ENCODE results near the gene MAPK1. TPM values are rescaled to one million over a fixed set of nuclear protein-coding genes. Genes with fewer than 3 reads are reported as not detected.
"Not testable (repeated sequence)": the region's sequence is repeated elsewhere in the genome, so short reads cannot be mapped to it uniquely, and the experiment has no call there.

Gene MAPK1
- total and polyA plus RNA-seq, 2 donors (not counting 1 experiment from before 2014, with no cell fraction given), result 53.8 to 133 TPM

DNA sequence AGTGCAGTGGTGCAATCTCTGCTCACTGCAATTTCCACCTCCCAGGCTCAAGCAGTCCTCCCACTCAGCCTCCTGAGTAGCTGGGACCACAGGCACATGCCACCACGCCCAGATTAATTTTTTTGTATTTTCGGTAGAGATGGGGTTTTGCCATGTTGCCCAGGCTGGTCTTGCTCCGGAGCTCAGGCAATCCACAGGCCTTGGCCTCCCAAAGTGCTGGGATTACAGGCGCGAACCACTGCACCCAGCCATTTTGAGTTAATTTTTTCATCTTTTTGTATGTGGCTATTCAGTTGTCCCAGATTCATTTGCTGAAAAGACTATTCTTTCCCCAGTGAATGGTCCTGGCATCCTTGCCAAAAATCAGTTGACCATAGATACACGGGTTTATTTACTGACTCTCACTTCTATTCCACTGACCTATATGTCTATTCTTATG, 63.6 kb downstream of the MAPK1 start:
- Histone ChIP-seq H3K27ac (ENCODE audit: insufficient read depth, low read length) (no peak overlapping the region), H2AFZ (ENCODE audit: low read length) (no peak overlapping the region), H3K4me2 (ENCODE audit: extremely low read depth, insufficient read depth, low read length) (no peak overlapping the region), H3K27me3 (ENCODE audit: control insufficient read depth, insufficient read depth, low read length) (no peaks in the 10 kb centered on the region), H3K9ac (ENCODE audit: insufficient read depth, low read length) (no peak overlapping the region), H3K79me2 (ENCODE audit: control insufficient read depth, insufficient read depth, low read length) (peaks cover 17% of the 10 kb centered on the region), H4K20me1 (ENCODE audit: control insufficient read depth, extremely low read depth, insufficient read depth, low read length) (no peaks in the 10 kb centered on the region), H3K9me3 (ENCODE audit: control insufficient read depth, insufficient read depth, low read depth, low read length) (no peaks in the 10 kb centered on the region), H3K4me1 (ENCODE audit: control insufficient read depth, extremely low read depth, insufficient read depth, low read length) (peaks cover 2% of the 10 kb centered on the region), H3K36me3 (ENCODE audit: control insufficient read depth, insufficient read depth, low read length) (peaks cover 1% of the 10 kb centered on the region), H3K4me3 (replicated peaks in 1 of 4; ENCODE audit: control extremely low read depth in 1 of 4, insufficient read depth in 1 of 4, low read depth in 3 of 4, low read length in 4 of 4) (no peak overlapping the region)
- no peak for DNase-seq (ENCODE audit: low read depth in 2 of 2)
- TF ChIP-seq, protein P1, sequence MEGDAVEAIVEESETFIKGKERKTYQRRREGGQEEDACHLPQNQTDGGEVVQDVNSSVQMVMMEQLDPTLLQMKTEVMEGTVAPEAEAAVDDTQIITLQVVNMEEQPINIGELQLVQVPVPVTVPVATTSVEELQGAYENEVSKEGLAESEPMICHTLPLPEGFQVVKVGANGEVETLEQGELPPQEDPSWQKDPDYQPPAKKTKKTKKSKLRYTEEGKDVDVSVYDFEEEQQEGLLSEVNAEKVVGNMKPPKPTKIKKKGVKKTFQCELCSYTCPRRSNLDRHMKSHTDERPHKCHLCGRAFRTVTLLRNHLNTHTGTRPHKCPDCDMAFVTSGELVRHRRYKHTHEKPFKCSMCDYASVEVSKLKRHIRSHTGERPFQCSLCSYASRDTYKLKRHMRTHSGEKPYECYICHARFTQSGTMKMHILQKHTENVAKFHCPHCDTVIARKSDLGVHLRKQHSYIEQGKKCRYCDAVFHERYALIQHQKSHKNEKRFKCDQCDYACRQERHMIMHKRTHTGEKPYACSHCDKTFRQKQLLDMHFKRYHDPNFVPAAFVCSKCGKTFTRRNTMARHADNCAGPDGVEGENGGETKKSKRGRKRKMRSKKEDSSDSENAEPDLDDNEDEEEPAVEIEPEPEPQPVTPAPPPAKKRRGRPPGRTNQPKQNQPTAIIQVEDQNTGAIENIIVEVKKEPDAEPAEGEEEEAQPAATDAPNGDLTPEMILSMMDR (conservative IDR thresholded peaks at IDR 0.05 in 1 of 2, IDR thresholded peaks at IDR 0.05 in 1 of 2; ENCODE audit: low read depth in 1 of 2, low read length in 2 of 2), result no peak
- no peak for TF ChIP-seq EZH2 (IDR thresholded peaks at IDR 0.05; ENCODE audit: low read length, missing control alignments)

DNA sequence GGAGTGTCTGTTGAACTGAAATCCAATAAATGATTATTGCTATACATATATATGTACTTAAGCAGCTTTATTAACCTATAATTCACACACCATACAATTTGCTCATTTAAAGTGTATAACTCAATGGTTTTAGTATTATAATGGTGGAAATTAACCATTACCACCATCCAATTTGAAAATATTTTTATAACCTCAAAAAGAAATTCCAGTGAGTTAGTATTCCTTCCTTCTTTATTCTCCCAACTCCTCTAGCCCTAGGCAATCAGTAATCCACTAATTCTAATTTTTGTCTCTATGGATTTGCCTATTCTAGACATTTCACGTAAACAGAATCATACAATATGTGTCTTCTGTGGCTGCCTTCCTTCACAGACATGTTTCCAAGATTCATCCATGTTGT, 64.8 kb downstream of the MAPK1 start:
- Histone ChIP-seq H4K20me1 (ENCODE audit: control insufficient read depth, extremely low read depth, insufficient read depth, low read length) (no peaks in the 10 kb centered on the region), H3K4me1 (ENCODE audit: control insufficient read depth, extremely low read depth, insufficient read depth, low read length) (no peaks in the 10 kb centered on the region), H3K4me3 (replicated peaks in 1 of 4; ENCODE audit: control extremely low read depth in 1 of 4, insufficient read depth in 1 of 4, low read depth in 3 of 4, low read length in 4 of 4) (no peak overlapping the region), H3K79me2 (ENCODE audit: control insufficient read depth, insufficient read depth, low read length) (peaks cover 6% of the 10 kb centered on the region), H3K36me3 (ENCODE audit: control insufficient read depth, insufficient read depth, low read length) (peaks cover 1% of the 10 kb centered on the region), H3K9ac (ENCODE audit: insufficient read depth, low read length) (no peak overlapping the region), H3K9me3 (ENCODE audit: control insufficient read depth, insufficient read depth, low read depth, low read length) (no peaks in the 10 kb centered on the region), H3K27ac (ENCODE audit: insufficient read depth, low read length) (no peak overlapping the region), H2AFZ (ENCODE audit: low read length) (no peak overlapping the region), H3K27me3 (ENCODE audit: control insufficient read depth, insufficient read depth, low read length) (no peaks in the 10 kb centered on the region), H3K4me2 (ENCODE audit: extremely low read depth, insufficient read depth, low read length) (no peak overlapping the region)
- DNase-seq (ENCODE audit: low read depth in 2 of 2), result no peak
- TF ChIP-seq, protein P1 (conservative IDR thresholded peaks at IDR 0.05 in 1 of 2, IDR thresholded peaks at IDR 0.05 in 1 of 2; ENCODE audit: low read depth in 1 of 2, low read length in 2 of 2), result no peak
- no peak for TF ChIP-seq EZH2 (IDR thresholded peaks at IDR 0.05; ENCODE audit: low read length, missing control alignments)

DNA sequence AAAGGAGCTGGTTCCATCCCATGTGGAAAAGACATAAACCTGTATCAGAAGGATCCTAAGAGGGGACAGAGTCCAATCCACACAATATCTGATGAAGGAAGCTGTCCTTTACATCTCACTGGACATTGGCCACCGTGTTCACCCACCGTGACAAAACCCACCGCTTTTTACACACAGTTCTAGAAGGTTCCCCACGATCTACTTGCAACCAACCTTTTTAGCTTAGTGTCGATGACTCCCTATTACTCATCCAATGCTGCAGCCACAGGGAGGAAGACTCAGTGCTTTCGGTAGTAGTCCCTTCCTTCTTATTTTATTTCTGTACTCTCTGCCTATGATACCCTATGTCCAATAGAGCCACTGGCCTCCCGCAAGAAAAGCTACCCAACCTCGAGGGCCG, 65.4 kb downstream of the MAPK1 start:
- H3K4me3 ChIP-seq (replicated peaks in 1 of 4; ENCODE audit: control extremely low read depth in 1 of 4, insufficient read depth in 1 of 4, low read depth in 3 of 4, low read length in 4 of 4), result no peak overlapping the region
- no peaks in the 10 kb centered on the region for H3K4me1 ChIP-seq (ENCODE audit: control insufficient read depth, extremely low read depth, insufficient read depth, low read length)
- no peak overlapping the region for H3K4me2 ChIP-seq (ENCODE audit: extremely low read depth, insufficient read depth, low read length)
- H3K27me3 ChIP-seq (ENCODE audit: control insufficient read depth, insufficient read depth, low read length), result no peaks in the 10 kb centered on the region
- no peaks in the 10 kb centered on the region for H3K9me3 ChIP-seq (ENCODE audit: control insufficient read depth, insufficient read depth, low read depth, low read length)
- DNase-seq (ENCODE audit: low read depth in 2 of 2), result peak in 1 of 2 donors; percentile 33
- no peak overlapping the region for H3K9ac ChIP-seq (ENCODE audit: insufficient read depth, low read length)
- H3K79me2 ChIP-seq (ENCODE audit: control insufficient read depth, insufficient read depth, low read length), result peaks cover under 1% of the 10 kb centered on the region
- no peak overlapping the region for H2AFZ ChIP-seq (ENCODE audit: low read length)
- H3K36me3 ChIP-seq (ENCODE audit: control insufficient read depth, insufficient read depth, low read length), result peaks cover 1% of the 10 kb centered on the region
- no peak overlapping the region for H3K27ac ChIP-seq (ENCODE audit: insufficient read depth, low read length)
- TF ChIP-seq, protein P1 (conservative IDR thresholded peaks at IDR 0.05 in 1 of 2, IDR thresholded peaks at IDR 0.05 in 1 of 2; ENCODE audit: low read depth in 1 of 2, low read length in 2 of 2), result no peak
- no peak for TF ChIP-seq EZH2 (IDR thresholded peaks at IDR 0.05; ENCODE audit: low read length, missing control alignments)
- no peaks in the 10 kb centered on the region for H4K20me1 ChIP-seq (ENCODE audit: control insufficient read depth, extremely low read depth, insufficient read depth, low read length)

DNA sequence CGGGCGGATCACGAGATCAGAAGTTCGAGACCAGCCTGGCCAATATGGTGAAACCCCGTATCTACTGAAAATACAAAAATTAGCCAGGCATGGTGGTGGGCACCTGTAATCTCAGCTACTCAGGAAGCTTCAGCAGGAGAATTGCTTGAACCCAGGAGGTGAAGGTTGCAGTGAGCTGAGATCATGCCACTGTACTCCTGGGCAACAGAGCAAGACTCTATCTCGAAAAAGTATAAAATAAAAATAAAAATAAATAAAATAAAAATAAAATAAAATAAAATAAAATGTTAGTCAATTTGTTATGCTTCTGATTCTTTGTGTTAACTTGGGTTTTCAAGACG, 66.2 kb downstream of the MAPK1 start:
- H3K4me2 ChIP-seq (ENCODE audit: extremely low read depth, insufficient read depth, low read length); H3K4me3 ChIP-seq (replicated peaks in 1 of 4; ENCODE audit: control extremely low read depth in 1 of 4, insufficient read depth in 1 of 4, low read depth in 3 of 4, low read length in 4 of 4); H3K36me3 ChIP-seq (ENCODE audit: control insufficient read depth, insufficient read depth, low read length); H3K79me2 ChIP-seq (ENCODE audit: control insufficient read depth, insufficient read depth, low read length); DNase-seq (ENCODE audit: low read depth in 2 of 2); H3K4me1 ChIP-seq (ENCODE audit: control insufficient read depth, extremely low read depth, insufficient read depth, low read length); H2AFZ ChIP-seq (ENCODE audit: low read length); H3K9me3 ChIP-seq (ENCODE audit: control insufficient read depth, insufficient read depth, low read depth, low read length); H3K27me3 ChIP-seq (ENCODE audit: control insufficient read depth, insufficient read depth, low read length); H3K9ac ChIP-seq (ENCODE audit: insufficient read depth, low read length); H4K20me1 ChIP-seq (ENCODE audit: control insufficient read depth, extremely low read depth, insufficient read depth, low read length); H3K27ac ChIP-seq (ENCODE audit: insufficient read depth, low read length): not testable (repeated sequence)

All from fibroblast of lung (primary cell).